Nephron progenitor cell (in vitro differentiated cells): ENCODE results near the gene SNX1.

Experiments used
- DNase-seq: peaks from one replicate; pipeline ENCODE4 v3.0.0; 2021
- H3K27ac Mint-ChIP-seq: 2 replicates; pipeline ENCODE4 v1.8.0; 2021; ENCODE audit warnings: mild to moderate bottlenecking, moderate library complexity, mixed read lengths
- H3K27me3 Mint-ChIP-seq: 2 replicates; pipeline ENCODE4 v1.8.0; 2021; ENCODE audit warnings: mild to moderate bottlenecking, low read depth, mixed read lengths; ENCODE audit not compliant: poor library complexity
- H3K36me3 Mint-ChIP-seq: 2 replicates; pipeline ENCODE4 v1.8.0; 2021; ENCODE audit warnings: low read depth, mixed read lengths
- H3K4me1 Mint-ChIP-seq: 2 replicates; pipeline ENCODE4 v1.8.0; 2021; ENCODE audit warnings: mixed read lengths
- H3K4me3 Mint-ChIP-seq: 2 replicates; pipeline ENCODE4 v1.8.0; 2021; ENCODE audit warnings: mild to moderate bottlenecking, moderate library complexity, mixed read lengths
- H3K9me3 Mint-ChIP-seq: 2 replicates; pipeline ENCODE4 v1.8.0; 2021; ENCODE audit warnings: mild to moderate bottlenecking, moderate library complexity, mixed read lengths
- CTCF ChIP-seq: fragments of 200-600 bp; sonication (generic); IDR thresholded peaks from 2 replicates; pipeline ENCODE4 v1.5.0; 2021; ENCODE audit warnings: antibody characterized with exemption

The SNX1 gene

GRCh38 chr15:64137226-64137833, 41.5 kb downstream of the SNX1 start:
- Mint-ChIP-seq H3K4me1 (no peaks in the 10 kb centered on the region), H3K27ac (no peak overlapping the region), H3K36me3 (peaks cover 55% of the 10 kb centered on the region), H3K9me3 (no peaks in the 10 kb centered on the region), H3K27me3 (no peaks in the 10 kb centered on the region), H3K4me3 (no peak overlapping the region)
- no peak for TF ChIP-seq CTCF
- DNase-seq: no peak

GRCh38 chr15:64138331-64138941, 42.7 kb downstream of the SNX1 start:
- Mint-ChIP-seq H3K4me3 (no peak overlapping the region), H3K9me3 (no peaks in the 10 kb centered on the region)

DNA sequence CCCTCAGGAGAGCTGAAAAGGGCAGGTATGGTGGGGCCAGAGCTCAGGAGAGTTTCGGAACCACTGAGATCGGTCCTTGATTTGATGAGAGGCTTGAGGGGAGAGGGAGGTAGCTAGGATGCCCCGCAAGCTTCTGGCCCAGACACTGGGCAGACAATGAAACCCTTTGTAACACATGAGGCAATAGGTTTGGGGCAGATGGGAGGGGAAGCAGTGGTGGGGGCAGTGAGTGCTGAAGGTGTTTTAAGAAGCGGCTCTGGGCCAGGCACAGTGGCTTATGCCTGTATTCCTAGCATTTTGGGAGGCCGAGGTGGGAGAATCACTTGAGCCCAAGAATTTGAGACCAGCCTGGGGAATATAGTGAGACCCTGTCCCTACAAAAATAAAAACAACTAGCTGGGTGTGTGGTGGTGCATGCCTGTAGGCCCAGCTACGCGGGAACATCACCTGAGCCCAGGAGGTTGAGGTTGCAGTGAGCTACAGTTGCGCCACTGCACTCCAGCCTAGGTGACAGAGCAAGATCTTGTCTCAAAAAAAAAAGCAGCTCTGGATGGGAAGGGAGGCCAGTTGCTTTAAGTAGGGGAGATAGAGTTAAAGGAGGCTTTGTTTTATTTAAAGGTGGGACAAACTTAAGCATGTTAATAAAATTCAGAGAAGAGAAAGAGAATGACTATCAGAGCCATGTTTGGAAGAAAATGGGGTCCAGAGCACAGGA, 46.2 kb downstream of the SNX1 start:
- Mint-ChIP-seq H3K4me1 (no peaks in the 10 kb centered on the region), H3K4me3 (no peak overlapping the region), H3K27ac (peak overlapping the region; percentile 92), H3K27me3 (no peaks in the 10 kb centered on the region), H3K36me3 (peaks cover 19% of the 10 kb centered on the region), H3K9me3 (no peaks in the 10 kb centered on the region)
- no peak for DNase-seq
- TF ChIP-seq CTCF: no peak

More at GRCh38 chr15:64138331-64138941, 42.7 kb downstream of the SNX1 start:
- H3K27ac Mint-ChIP-seq: no peak overlapping the region
- peaks cover 44% of the 10 kb centered on the region for H3K36me3 Mint-ChIP-seq
- no peak for TF ChIP-seq CTCF
- no peaks in the 10 kb centered on the region for H3K27me3 Mint-ChIP-seq
- no peaks in the 10 kb centered on the region for H3K4me1 Mint-ChIP-seq
- DNase-seq: no peak

DNA sequence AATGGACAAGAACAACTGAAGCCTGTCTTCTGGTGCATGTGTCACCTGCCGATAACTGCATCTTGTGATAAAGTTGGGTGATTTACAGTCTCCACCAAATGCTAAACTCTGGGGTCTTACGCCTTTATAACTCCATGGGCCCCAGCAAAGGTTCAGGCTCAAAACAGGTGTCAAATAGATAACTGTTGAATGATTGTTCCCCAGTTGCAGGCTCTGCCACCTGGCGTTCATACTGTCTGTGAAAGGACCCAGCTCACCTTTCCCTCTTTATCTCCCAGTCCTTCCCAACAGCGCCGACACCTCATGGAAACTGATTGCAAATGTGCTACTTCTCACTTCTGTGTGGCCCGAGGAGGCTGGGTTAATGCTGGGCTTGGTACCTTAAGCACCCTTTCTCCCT, 47.5 kb downstream of the SNX1 start:
- no peak overlapping the region for H3K27ac Mint-ChIP-seq
- no peak overlapping the region for H3K4me3 Mint-ChIP-seq
- no peak for DNase-seq
- H3K27me3 Mint-ChIP-seq: no peaks in the 10 kb centered on the region
- H3K4me1 Mint-ChIP-seq: no peaks in the 10 kb centered on the region
- H3K9me3 Mint-ChIP-seq: no peaks in the 10 kb centered on the region
- no peak for TF ChIP-seq CTCF
- H3K36me3 Mint-ChIP-seq: peaks cover 14% of the 10 kb centered on the region

DNA sequence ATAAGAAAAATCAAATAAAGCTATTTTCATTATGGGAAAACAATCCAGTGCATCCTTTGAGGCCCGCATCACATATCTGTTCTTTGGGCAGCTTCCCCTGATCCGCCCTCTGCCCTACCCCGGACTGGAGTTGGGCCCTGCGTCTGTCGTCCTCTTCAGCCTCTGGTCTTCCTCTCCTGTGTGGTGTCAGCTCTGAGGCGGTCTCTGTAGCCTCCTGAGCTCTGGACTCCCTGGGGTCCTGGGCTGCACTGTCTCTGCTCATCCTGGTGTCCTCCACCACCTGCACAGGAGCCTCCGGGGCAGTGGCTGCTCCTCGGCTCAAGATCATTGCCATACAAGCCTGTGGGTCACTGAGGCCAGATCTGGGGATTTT, 48.4 kb downstream of the SNX1 start:
- Mint-ChIP-seq H3K9me3 (no peaks in the 10 kb centered on the region), H3K27me3 (peaks cover 5% of the 10 kb centered on the region), H3K27ac (peak overlapping the region; percentile 58), H3K4me3 (no peak overlapping the region), H3K36me3 (peaks cover 12% of the 10 kb centered on the region), H3K4me1 (no peaks in the 10 kb centered on the region)
- no peak for DNase-seq
- TF ChIP-seq CTCF: no peak
